Stimulated activated CD8-positive, alpha-beta memory T cell treated with anti-CD3 and anti-CD28 coated beads, Interleukin-7, amount 100 ng/mL, for 48 hours (primary cell): Measurements from ENCODE around the gene PCP2.

Source experiments
- DNase-seq, 2 donors: peaks; one replicate each; pipeline ENCODE4 v3.0.0-alpha.2; 2020; ENCODE audit warnings: low read depth in 1 of 2; ENCODE audit errors: extremely low read depth in 1 of 2

PCP2 gene

DNA sequence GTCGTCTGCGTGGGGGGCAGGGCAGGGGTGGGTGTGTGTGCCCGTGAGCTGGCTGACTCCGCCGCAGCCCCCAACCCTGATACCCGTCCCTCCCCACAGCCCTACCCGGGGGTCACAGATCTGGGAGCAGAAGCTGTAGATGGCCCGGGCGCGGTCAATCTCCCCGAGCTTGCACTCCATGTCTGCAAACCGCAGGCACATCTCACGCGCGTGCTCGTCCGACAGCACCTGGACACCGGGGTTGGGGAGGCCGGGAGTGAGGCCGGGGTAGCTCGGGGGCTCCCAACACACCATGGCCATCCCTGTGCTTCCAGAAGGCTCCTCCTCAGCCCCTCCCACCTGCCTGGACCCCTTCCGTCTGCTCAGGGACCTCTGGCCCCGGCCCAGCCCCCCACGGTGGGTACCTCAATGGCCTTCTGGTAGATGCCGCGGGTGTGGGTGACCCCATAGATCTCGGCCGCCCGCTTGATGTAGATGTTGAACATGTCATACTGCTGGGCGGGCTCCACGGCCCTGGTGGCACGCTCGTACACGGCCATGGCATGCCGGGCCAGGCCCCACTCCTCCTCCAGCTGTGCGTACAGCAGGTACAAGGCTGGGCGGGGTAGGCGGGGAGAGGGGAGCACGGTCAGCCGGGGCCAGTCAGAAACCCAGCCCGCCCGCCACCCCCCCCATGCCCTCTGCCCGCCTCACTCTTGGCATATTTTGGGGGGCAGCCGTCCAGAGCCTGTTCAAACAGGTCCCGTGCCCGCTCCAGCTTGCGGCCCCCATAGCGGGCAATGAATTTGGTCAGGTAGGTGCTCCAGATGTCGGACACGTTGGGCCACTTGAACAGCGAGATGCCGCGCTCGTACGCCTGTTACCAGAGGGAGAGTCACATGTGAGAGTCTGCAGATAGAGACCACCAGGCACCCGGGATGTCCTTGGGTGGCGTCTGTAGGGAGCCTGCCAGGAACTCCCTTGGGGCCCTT lies 12.8 kb downstream of the PCP2 start:
- DNase-seq: no peak

DNA sequence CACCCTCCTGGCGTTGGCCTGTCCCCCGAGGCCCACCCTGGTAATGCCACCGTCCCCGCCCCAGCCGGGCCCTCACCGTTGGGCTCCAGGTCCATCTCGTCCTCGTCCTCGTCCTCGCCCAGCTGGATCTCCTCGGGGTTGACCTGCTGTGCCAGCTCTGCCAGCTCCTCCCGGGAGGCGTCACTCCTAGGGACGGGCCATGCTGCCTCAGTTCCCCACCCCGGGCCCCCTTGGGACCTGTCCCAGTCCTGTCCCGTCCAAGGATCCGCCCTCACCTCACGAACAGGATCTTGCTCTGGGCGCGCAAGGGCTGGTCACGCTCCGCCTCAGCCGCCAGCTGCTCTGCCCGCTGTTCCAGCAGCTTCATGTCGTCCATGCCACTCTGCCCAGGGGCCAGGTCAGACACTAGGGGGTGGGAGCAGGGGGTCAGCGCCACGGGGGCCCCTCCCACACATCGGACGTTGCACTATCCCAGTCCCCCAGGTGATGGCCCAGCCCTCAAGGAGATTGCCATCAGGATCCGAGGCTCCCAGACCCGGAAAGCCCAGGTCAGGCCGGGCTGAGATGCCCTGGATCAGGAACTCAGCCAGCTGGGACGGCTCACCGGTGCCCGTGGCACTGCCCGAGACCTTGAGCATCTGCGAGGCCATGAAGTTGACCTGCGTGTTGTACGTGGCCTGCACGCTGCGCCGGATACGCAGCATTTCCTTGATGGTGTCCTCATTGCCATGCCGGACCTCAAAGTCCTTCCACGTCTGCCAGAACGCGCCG lies 13.7 kb downstream of the PCP2 start:
- no peak for DNase-seq

DNA sequence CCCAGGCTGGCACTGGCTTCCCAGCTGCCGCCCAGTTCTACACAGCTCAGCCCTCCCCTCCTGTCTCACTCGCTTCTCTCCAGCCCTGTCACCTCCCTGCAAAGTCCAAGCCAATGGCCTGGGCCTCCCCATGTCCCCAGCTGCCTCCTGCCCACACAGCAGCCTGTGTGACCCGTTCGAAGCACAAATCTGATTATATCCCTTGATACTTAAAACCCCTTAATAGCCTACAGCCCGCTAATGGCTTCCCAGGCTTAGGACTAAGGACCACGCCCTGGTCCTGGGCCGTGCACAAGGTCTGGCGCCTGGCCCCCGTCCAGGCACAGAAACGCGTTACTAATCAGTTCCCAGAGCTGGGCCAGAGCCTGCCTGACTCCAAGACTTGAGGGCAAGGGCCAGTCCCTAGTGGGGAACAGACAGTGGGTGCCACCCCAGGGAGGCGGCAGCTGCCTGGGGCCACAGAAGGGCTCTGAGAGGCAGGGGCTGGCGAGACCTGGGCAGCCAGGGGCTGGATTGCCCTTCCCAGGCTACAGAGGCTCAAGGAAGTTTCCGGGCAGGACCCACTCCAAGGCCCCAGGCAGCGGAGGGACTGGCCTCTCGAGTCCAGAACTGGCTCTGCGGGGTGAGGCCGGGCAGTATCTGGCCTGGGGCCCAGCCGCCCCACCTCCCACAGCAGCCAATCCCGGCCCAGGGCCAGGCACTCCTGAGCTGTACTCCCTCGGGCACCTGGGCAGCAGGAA lies 14.6 kb downstream of the PCP2 start:
- no peak for DNase-seq

GRCh38 chr19:7618348-7618747 lies 15.2 kb downstream of the PCP2 start:
- DNase-seq: no peak

DNA sequence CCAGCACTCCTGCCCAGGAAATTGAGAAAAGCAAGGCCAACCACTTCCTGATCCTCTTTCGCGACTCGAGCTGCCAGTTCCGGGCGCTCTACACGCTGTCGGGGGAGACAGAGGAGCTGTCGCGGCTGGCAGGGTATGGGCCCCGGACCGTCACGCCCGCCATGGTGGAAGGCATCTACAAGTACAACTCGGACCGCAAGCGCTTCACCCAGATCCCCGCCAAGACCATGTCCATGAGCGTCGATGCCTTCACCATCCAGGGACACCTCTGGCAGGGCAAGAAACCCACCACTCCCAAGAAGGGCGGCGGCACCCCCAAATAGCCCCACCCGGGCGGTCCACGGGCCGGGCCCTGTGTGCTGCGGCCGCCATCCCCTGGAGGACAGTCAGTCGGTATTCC lies 15.8 kb downstream of the PCP2 start:
- DNase-seq: no peak

DNA sequence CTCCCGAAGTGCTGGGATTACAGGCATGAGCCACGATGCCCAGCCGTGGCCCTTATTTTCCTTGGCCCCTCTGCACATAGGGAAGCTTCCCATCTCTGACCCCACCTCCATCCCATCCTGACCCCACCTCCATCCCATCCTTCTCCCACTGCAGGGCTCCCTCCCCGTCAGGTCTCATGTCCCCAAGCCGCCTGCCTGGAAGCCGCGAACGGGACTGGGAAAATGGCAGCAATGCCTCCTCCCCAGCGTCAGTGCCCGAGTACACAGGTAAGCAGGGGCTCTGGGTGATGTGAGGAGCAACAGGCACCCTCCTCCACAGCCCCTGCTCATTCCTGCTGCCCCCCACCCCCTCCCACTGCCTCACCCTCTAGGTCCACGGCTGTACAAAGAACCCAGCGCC lies 16.3 kb downstream of the PCP2 start:
- DNase-seq: no peak

DNA sequence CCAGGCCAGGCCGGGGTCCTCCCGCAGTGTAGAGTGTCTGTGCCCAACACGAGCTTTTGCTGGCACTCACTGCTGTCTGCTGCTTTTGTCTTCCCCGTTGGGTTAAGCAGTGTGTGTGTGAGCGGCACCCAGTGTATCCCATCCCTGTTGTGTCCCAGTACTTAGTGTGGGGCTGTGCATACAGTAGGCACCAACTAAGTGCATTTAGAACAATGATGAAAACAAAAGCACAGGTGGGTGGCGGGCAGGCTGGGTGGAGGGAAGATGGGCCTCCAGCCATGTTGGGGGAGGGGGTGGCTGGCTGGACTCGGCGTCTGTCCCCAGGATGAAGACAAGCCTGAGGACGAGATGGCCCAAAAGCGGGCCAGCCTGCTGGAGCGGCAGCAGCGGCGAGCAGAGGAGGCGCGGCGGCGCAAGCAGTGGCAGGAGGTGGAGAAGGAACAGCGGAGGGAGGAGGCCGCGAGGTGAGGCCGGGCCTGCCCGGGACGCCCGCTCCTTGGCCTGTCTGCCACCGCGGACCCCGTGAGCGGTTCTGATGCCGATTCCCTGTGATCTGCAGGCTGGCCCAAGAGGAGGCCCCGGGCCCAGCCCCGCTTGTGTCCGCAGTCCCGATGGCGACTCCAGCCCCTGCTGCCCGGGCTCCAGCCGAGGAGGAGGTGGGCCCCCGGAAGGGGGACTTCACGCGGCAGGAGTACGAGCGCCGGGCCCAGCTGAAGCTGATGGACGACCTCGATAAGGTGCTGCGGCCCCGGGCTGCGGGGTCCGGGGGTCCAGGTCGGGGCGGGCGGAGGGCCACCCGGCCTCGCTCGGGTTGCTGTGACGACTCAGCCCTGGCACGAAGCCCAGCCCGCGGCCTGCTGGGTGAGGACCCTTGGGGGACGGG lies 18.4 kb downstream of the PCP2 start:
- no peak for DNase-seq

- DNase-seq: no peak
Observed at GRCh38 chr19:7612282-7613274, 20.9 kb downstream of the PCP2 start.

GRCh38 chr19:7611541-7612279 lies 21.8 kb downstream of the PCP2 start:
- DNase-seq: no peak

- DNase-seq: no peak
Observed at GRCh38 chr19:7610491-7611240, 22.9 kb downstream of the PCP2 start.

GRCh38 chr19:7607874-7608560 lies 25.5 kb downstream of the PCP2 start:
- DNase-seq: no peak

DNA sequence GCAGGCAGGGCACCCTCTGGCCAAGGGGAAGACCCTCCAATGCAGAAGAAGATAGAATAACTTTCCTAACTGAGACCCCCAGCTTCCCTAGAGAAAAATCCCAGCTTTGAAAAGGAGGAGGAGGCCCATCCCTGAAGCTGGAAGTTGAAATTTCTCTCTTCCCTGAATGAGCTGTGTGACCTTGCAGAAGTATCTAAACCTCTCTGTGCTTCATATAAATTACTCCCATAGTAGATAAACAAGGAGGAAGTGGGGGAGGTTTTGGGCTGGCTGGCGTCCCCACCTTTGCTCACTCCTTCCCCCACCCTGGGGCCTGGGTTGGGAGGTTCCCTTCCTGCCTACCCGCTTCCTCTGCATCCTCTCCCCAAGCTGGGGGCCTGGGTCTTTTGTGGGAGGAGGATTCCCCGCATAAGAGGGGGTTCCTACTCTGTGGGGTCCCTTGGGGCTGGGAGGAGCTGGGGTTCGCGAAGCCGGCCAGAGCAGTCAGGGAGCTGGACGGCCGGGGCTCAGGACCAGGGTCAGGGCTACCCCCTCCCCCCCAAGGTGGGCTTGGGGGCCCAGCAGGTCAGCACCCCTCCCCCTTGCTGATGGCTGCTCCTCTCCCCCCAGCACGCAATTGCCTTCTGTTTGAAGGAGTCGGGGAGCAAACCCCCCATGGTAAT lies 26.2 kb downstream of the PCP2 start:
- DNase-seq: no peak

DNA sequence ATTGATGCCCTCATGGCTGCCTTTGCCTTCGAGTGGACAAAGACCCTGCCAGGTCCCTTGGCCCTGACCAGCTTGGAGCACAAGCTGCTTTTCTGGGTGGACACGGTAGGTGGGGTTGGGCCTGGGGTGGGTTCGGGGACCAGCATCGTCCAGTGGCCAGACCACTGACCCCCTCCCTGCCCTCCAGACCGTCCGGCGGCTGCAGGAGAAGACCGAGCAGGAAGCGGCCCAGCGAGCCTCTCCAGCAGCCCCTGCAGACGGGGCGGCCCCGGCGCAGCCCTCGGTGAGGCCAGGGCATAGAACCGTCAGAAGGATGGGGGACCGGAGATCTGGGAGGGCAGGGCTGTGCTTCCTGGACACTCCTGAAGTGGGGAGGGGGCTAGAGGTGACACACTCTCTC lies 27.2 kb downstream of the PCP2 start:
- DNase-seq: no peak

DNA sequence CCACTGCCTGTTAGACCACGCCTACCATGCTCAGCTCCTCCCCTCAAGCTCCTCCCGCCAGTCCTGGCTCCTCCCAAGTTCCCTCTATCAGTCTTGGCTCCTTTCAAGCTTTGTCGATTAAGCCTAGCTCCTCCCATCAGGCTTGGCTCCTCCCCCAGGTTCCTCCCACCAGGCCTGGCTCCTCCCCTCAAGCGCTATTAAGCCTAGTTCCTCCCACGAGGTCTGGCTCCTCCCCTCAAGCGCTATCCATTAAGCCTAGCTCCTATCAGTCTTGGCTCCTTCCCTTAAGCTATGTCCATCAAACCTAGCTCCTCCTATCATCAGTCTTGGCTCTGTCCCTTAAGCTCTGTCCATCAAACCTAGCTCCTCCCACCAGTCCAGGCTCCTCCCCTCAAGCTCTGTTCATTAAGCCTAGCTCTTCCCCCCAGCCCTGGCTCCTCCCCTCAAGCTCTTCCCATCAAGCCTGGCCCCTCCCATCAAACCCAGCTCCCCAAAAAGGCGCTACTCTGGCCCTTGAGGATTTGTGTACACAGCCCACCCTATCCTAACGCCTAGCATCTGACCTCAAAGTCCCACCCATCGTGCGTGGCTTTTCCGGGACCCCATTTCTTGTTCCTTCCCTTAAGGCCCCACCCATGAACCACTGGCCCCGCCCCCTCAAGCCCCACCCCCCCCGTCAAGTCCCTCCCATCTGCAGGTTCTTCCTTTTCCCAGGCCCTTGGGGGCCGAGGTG lies 27.9 kb downstream of the PCP2 start:
- DNase-seq: peak; percentile 17 to 35

- no peak for DNase-seq
Observed at GRCh38 chr19:7603919-7604318, 29.6 kb downstream of the PCP2 start.

- no peak for DNase-seq
Observed at GRCh38 chr19:7602935-7603497, 30.5 kb downstream of the PCP2 start.
